GM19468 (cell line): Measurements from ENCODE around the gene NACAD.
"Not testable (repeated sequence)": the region's sequence is repeated elsewhere in the genome, so short reads cannot be mapped to it uniquely, and the experiment has no call there.

Source experiments
- ATAC-seq: cut with Tn5 transposase; IDR thresholded peaks from one replicate; pipeline ENCODE4 v1.9.1; 2021; ENCODE audit warnings: mild to moderate bottlenecking, moderate library complexity, moderate number of reproducible peaks; ENCODE audit not compliant: unreplicated experiment; ENCODE audit errors: extremely low read depth

The NACAD gene

GRCh38 chr7:45060295-45060694, 28.5 kb downstream of the NACAD start:
- no peak for ATAC-seq

- no peak for ATAC-seq
Observed at GRCh38 chr7:45057878-45058277, 30.9 kb downstream of the NACAD start.

GRCh38 chr7:45055594-45056219, 33.1 kb downstream of the NACAD start:
- ATAC-seq, result no peak

- ATAC-seq, result no peak
Observed at GRCh38 chr7:45055016-45055415, 33.8 kb downstream of the NACAD start.

DNA sequence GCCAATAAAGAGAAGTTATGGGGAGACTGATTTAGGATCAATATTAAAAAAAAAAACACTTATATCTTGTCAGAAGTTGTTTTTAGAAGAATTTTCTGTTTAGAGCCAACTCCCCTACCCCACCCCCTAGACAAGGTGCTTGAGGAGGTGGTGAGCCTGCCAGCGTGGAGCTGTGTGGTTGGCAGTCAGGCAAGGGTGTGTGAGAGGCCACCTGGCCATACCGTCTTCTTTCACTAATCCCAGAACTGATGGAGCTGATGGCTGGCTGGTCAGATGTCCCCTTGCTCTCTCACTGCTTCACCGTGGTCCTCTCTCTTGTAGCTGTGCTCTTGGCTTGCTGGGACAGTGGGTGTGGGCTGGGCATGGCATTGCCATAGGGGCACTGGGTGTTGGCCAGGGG, 34.3 kb downstream of the NACAD start:
- no peak for ATAC-seq

DNA sequence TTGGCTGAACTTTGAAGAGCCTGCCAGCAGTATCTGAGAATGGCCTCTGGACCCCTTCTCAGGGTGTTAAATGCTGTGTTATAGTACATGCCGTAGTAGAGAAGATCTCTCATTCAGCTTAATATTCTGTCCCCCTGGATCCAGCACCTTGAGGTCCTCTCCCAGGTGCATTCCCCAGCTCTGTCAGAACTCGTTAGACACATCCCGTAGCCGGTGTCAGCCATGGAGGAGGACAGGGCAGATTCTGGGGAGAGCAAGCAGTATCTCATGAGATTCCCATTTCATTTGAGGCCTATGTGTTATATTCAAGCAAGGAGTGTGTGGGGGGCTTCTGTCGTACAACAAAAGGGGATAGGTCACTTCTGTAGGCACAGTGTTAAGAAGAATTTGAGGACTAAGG, 34.8 kb downstream of the NACAD start:
- no peak for ATAC-seq

- no peak for ATAC-seq
Observed at GRCh38 chr7:45053401-45053800, 35.4 kb downstream of the NACAD start.

- ATAC-seq, result no peak
Observed at GRCh38 chr7:45052011-45052410, 36.8 kb downstream of the NACAD start.

DNA sequence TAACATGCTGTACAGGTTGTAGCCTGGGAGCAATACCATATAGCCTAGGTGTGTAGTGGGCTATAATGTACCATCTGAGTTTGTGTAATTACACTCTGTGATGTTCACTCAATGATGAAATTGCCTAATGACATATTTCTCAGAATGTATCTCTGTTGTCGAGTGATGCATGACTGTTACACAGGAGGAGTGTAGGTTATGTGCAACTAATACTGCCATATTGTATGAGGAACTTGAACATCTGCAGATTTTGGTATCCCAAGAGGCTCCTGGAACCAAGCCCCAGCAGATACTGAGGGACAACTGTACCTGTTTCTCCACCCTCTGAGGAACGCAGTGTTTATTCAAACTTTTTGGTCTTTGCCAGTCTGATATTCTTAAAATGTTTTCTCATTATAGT, 38.6 kb downstream of the NACAD start:
- ATAC-seq, result no peak

- no peak for ATAC-seq
Observed at GRCh38 chr7:45048748-45049147, 40.0 kb downstream of the NACAD start.

GRCh38 chr7:45044338-45044737, 44.4 kb downstream of the NACAD start:
- no peak for ATAC-seq

DNA sequence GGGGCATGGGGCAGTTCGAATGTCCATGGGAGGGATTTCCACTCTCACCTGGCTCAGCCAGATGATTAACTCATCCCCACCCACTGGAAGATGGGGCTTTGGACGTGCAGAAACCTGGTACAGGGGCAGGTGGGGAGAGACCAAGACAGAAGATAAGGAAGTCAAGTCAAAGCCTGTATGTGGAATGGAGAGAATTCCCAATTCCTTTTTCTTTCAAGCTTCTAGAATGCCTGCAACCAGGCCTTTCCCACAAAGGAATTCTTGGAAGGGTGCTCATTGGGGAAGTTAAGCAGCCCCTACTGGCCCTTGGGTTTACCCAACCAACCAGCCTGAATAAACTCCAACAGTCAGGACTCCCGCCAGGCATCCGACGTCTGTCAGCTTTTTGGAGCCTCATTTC, 49.7 kb downstream of the NACAD start:
- no peak for ATAC-seq

GRCh38 chr7:45037876-45038275, 50.9 kb downstream of the NACAD start:
- no peak for ATAC-seq

DNA sequence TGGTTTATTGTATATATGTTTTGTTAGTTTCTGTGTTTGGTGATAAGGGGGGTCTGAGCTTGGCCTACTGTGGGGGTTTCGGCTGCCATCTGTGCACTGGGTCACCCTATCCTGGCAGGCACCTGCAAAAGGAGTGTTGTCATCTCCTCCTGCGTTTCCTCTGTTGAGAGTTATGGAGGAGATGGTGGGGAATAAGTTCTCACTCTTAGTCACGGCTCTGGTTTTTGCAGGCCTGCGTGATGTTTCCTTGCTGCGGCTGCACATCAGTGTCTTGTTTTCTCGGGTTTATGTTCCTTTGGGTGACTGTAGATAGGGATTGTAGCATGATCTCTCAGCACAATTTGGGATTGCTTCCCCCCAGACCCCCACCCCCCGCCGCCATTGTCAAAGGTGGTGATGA, 52.0 kb downstream of the NACAD start:
- ATAC-seq, result no peak

- ATAC-seq, result no peak
Observed at GRCh38 chr7:45036317-45036716, 52.5 kb downstream of the NACAD start.

DNA sequence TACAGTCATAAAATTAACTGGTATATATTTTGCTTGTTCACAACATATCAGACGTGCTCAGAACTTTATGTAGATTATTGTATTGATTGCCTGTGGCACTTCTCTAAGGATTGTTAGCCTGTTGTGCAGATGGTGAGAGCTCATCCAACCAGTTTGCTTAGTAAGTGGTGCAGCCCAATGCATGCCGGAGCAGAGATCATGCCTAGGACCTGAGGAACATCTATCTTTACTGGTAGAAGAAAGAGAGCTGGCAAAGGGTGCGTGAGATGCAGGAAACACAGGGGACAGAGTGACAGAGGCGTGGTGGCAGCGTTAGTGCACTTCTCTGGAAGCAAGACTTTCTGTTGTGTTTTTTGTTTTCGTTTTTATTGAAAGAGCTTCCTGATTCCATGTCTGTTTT, 52.9 kb downstream of the NACAD start:
- ATAC-seq, result no peak

DNA sequence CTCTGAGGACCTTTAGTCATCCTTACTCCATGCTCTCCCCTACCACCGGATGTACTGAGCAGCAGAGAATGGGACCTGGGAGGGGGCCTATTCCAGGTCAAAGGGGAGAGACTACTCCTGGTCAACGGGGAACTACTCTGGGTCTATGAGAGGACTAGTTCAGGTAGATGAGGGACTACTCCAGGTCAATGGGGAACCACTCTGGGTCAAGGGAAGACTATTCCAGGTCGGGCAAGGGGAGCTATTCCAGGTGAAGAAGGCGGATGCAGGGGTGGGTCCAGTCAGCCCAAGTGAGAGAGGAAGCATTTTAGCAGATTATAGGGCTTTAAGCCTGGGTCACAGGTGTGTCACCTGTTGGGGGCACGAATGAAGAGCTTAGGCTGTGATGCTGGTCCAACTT, 53.4 kb downstream of the NACAD start:
- ATAC-seq, result no peak

- not testable (repeated sequence) for ATAC-seq
Observed at GRCh38 chr7:45034710-45035109, 54.1 kb downstream of the NACAD start.

DNA sequence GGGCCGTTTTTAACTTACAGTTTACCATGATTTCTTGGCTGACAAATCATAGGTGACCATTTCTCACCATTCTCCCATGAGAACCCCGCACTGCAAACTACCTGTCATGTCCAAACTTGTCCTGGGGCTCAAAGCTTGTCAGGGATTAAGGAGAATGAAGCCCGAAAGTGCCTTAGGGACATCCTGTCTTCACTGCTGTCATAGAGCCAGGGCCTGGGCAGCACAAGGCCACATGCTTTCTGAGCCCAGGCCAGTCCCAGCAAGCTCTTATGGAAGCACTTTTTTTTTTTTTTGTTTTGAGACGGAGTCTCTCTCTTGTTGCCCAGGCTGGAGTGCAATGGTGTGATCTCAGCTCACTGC, 54.9 kb downstream of the NACAD start:
- ATAC-seq, result no peak

- ATAC-seq, result no peak
Observed at GRCh38 chr7:45033261-45033930, 55.4 kb downstream of the NACAD start.

DNA sequence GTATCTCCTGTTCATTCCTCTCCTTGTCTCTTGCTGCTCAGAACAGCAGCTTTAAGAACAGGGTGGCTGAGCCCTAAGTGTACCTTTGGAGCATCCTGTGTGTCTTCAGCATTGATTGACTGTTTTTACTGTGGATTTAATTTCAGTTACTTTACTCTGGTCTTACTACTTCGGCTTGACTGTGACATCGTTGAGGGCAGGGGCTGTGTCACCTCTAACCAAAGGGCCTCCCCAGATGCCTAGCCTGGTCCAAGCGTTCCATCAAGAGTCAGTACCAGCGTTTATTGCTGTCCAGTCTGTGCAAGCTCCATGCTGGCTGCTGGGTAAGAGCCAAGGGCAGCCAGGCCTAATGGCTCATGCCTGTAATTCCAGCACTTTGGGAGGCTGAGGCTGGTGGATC, 56.3 kb downstream of the NACAD start:
- no peak for ATAC-seq

DNA sequence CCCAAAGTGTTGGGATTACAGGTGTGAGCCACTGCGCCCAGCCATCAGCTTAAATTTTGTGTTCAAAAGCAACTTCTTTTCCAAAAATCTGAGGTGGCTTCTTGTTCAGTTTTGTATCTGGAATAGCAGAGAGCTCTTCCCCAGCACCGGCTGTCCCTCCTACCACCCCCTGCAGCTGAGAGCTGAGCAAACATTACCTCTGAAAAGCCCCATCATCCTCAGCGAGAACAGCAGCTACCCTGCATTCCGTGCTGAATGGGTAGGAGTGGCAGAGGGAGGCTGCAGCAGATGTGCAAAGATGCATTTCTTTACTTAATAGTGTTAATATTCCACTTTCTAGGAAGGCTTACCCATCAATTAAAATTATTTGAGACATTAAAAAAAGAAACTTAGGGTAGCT, 56.9 kb downstream of the NACAD start:
- no peak for ATAC-seq
